Astrocyte of the hippocampus (primary cell): ENCODE data around the gene TUT7.

Experiments
- DNase-seq: peaks from one replicate; pipeline ENCODE4 v3.0.0; 2011; ENCODE audit warnings: low read depth, low spot score

Gene TUT7

DNA sequence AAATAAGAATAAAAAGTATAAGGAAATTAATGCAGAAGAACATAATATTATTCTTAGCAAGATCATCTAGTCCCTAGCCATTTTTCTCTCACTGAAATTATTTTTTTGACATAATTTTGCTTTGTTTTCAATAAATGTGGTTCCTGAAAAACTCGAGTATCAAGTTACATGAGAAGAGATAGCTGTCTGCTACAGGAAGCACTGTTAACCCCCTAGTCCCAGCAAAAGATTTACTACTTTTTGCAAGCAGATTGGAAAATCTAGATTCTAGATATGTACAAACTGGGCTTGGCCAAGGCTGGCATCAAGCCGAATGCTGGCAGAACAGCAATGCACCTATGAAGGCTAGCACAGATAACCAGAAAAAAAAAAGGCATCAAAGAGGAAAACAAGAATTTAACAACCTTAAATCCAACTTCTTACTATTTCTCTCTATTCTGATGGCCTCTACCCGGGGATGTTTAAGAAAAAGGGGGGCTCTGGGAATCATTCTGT lies 49.9 kb downstream of the TUT7 start:
- no peak for DNase-seq

DNA sequence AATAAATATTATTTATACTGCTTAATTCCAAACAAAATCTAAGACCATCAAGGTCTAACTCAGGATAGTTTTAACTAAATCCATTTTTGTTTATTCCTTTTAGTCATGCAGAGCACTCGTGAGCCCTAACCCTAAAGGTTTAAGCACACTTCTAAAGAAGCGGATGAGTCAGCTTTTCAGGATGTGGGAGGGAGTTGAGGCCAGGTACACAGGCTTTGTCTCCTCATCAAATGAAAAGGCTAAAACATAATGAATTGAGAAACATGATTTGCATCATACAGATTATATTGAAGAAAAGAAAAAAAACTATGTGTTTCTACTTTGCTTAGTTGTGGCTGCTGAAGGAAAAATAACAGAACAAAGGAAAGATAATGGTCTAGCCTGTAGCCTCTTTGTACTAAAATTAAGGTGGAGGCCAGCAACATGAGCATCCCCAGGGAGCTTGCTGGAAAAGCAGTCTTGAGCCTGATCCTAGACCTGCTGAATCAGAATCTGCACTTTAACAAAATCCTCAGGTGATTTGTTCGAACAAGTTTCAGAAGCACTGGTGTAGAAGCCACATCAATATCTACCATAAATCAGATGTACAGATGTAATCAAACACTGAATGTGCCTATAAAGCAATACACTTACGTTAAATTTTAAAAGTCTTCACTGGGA lies 50.8 kb downstream of the TUT7 start:
- no peak for DNase-seq

GRCh38 chr9:86301686-86302085 lies 52.5 kb downstream of the TUT7 start:
- no peak for DNase-seq

GRCh38 chr9:86300701-86301100 lies 53.5 kb downstream of the TUT7 start:
- no peak for DNase-seq

DNA sequence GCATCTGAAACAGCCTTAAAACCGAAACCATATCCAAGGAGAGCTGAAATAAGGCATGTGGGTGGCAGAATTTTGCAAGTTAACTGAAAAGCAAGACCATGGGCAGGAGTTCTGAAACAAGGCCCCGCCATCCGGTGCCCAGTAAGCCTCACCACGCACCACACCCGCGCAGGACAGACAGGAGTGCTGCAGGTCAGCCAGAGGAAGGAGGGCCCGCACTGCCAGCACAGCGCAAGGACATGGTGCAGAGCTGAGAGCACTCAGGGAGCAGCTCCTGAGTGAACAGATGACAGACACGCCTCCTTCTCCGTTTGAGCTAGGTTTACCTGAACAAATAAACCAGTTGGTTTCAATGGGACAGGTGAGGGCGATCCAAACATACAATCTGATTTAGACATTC lies 55.3 kb downstream of the TUT7 start:
- DNase-seq: no peak

DNA sequence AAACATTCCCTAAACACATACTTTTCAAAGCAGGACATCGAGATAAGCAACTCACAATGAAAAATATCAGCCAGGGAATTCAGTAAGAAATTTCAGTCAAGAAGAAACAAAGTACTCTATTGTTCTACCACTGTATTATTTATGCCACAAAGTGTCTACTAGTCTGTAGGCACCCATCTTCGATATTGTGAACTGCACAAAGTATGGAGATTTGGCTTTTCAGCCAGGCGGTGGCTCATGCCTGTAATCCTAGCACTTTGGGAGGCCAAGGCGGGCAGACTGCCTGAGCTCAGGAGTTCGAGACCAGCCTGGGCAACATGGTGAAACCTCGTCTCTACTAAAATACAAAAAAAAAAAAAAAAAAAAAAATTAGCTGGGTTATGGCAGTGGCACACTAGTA lies 63.9 kb downstream of the TUT7 start:
- peak; percentile 14 for DNase-seq

- DNase-seq: peak; percentile 50
Observed at GRCh38 chr9:86288499-86289198, 65.6 kb downstream of the TUT7 start.

DNA sequence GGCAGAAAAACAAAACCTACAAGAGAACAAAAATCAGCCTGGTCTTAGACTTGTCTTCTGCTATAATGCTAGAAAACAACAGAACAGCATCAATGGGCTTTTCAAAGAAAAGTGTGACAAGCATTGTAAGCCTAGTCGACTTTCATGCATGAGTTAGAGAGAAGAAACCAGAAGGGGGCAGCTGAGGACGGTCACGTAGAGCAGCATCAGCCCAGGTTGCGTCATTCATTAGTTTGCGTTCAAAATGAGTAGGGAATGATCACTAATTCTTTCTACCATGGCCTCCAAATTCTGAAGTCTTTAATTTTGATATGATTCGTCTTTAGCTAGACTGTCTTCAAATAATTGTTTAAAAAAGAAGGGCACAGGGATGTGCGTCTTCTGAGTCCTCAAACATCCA lies 67.2 kb downstream of the TUT7 start:
- peak; percentile 73 for DNase-seq

DNA sequence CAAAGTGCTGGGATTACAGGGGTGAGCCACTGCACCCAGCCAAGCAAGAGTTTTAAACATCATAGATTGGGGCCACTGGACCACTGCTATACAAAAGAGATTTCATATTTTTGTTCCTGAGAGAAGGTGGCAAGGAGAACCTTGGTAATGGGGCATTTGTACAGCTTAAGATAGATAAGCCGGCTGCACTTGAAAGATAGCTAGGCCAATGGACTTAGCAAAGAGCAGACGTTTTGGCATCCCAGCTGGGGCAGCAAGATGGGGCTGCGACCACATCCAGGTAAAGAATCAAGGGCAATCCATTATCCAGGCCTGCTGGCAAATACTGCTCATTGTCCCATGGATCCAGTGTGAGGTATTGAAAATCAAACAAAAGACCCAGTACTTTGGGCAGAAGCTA lies 67.9 kb downstream of the TUT7 start:
- no peak for DNase-seq

GRCh38 chr9:86285261-86285660 lies 68.9 kb downstream of the TUT7 start:
- no peak for DNase-seq

DNA sequence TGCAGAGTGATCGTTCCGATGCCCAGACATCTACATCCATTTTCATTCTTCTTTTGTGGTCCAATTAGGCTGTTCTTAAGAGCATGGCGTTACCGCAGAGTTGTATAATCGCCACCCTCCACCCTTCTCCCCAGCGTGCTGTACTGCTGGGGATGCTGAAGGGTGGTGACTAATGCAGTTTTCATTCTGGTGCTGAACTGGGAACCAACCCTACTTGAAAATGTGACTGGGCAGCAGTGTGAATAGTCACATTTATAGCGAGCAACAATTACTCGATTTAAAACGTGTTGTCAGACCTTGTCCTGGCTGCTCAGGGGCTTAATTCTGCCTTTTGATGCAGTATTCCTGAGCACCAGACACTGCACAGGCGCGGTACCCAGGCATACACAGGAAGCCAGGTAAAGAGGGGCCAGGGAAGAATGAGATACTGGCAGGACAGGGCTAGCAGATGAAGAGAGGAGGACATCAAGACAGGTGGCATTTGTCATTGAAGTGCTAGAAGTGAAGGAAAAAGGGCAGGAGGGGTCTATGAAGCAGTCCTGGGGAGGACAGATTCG lies 71.2 kb downstream of the TUT7 start:
- DNase-seq: peak; percentile 93

GRCh38 chr9:86282077-86282978 lies 71.9 kb downstream of the TUT7 start, which contains the start of gene ISCA1:
Gene ISCA1, minus strand, starts transcription at chr9:86282538. Its CDS starts 80 bp downstream, at chr9:86282458.
- DNase-seq: peak; percentile 98

- DNase-seq: no peak
Observed at GRCh38 chr9:86281593-86282076, 72.6 kb downstream of the TUT7 start.

DNA sequence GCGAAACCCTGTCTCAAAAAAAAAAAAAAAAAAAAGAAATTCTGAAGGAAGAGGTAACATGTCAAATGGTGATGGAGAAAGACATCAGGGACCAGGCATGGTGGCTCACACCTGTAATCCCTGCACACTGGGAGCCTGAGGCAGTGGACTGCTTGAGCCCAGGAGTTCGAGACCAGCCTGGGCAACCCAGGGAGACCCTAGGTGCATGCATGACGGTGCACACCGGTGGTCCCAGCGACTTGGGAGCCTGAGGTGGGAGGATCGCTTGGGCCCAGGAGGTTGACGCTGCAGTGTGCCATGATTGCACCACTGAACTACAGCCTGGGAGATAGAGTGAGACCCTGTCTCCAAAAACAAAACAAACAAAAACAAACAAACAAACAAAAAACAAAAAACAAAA lies 73.6 kb downstream of the TUT7 start:
- no peak for DNase-seq

GRCh38 chr9:86279839-86280238 lies 74.4 kb downstream of the TUT7 start:
- no peak for DNase-seq

- no peak for DNase-seq
Observed at GRCh38 chr9:86277072-86277471, 77.1 kb downstream of the TUT7 start.

DNA sequence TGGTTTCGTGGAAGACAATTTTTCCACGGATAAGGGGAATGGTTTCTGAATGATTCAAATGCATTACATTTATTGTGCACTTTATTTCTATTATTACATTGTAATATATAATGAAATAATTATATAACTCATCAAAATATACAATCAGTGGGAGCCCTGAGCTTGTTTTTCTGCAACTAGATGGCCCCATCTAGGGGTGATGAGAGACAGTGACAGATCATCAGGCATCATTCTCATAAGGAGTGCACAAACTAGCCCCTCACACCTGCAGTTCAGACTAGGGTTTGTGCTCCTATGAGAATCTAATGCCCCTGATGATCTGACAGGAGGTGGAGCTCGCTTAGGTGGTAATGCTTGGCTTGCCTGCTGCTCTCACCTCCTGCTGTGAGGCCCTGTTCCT lies 78.2 kb downstream of the TUT7 start:
- peak; percentile 8 for DNase-seq

GRCh38 chr9:86274821-86275643 lies 79.2 kb downstream of the TUT7 start:
- DNase-seq: no peak

DNA sequence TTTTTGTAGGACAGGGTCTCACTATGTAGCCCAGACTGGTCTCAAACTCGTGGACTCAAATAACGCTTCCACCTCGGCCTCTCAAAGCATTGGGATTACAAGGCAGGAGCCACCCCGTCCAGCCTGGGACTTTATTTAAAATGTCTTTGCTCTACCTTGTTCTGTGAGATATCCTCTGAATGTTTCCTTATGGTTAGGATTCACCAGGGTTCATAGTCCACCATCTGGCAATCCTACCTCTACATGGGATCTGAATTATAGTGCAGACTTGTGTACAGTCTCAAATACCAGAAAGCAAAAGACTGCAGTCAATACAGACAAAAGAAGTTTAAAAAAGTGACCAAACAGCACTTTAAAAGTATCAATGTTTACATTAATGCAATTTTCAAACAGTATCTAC lies 82.0 kb downstream of the TUT7 start:
- no peak for DNase-seq

DNA sequence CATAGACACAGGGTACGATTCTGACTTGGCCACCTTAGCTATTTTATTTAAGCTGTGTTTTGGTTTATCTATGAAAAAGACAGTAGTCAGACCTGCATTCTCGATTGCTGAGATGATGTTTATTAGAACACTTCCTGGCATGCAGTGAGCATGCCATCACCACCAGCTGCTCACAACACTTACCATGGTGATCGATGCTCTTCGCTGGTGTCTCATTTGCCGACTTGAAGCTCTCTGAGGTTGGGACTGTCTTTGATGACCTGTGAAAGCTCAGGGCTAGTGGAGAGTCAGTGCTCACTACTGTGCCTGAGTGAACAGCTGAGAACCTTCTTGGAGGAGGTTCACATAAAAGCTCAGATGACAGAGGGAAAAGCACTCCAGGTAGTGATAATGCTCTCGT lies 90.3 kb downstream of the TUT7 start:
- DNase-seq: no peak

- DNase-seq: no peak
Observed at GRCh38 chr9:86262492-86262891, 91.7 kb downstream of the TUT7 start.
